Right cardiac atrium (tissue), 5 donors: ENCODE data around the gene NLRC5. TPM values are rescaled to one million over a fixed set of nuclear protein-coding genes. Genes with fewer than 3 reads are reported as not detected.

ENCODE experiments used
- ATAC-seq, 2 donors: fragments of 200-7000 bp; cut with Tn5 transposase; one replicate each; pipeline versions ENCODE4 v1.8.0 to v1.9.1; 2020; ENCODE audit warnings: moderate library complexity in 2 of 2, mild to moderate bottlenecking in 1 of 2
- DNase-seq, 3 donors: peaks; one replicate each; pipeline ENCODE4 v3.0.0-alpha.2; 2020
- H3K27ac ChIP-seq: one replicate; pipeline ENCODE4 v1.5.1; 2013; ENCODE audit warnings: mild to moderate bottlenecking, low read length, control low read depth, moderate library complexity
- H3K27me3 ChIP-seq: one replicate; pipeline ENCODE4 v1.6.1; 2013; ENCODE audit not compliant: control insufficient read depth, insufficient read depth
- H3K4me1 ChIP-seq: one replicate; pipeline ENCODE4 v1.6.1; 2013; ENCODE audit warnings: low read length; ENCODE audit not compliant: control insufficient read depth, insufficient read depth
- H3K4me3 ChIP-seq: one replicate; pipeline ENCODE4 v1.5.1; 2013; ENCODE audit warnings: low read length, control low read depth
- H3K9me3 ChIP-seq: one replicate; pipeline ENCODE4 v1.6.1; 2013; ENCODE audit warnings: low read length; ENCODE audit not compliant: control insufficient read depth
- WGBS: extraction: QIAGEN DNeasy Blood & Tissue Kit; methylation state at CpG from one replicate; pipeline ENCODE4 v1.1.7; 2013; 5-methylcytosine and 5-hydroxymethylcytosine counted together
- intact Hi-C, 4 donors: fragments of 100-400 bp; cut with DNase I; formaldehyde crosslinking; loops; one replicate each; pipeline versions ENCODE4 v1.11.0 to v1.14.0; 2022 to 2023
- polyA plus RNA-seq: library from polyadenylated mRNA; stranded (reverse); fragments of 200-250 nt; gene quantifications from one replicate; pipeline ENCODE4 v1.2.3, GENCODE V29; 2013
- total RNA-seq, 4 donors: library from RNA; stranded (reverse); fragmentation: NEBNext Ultra II Directional; extraction: Animal tissue kit (Norgen Biotek cat#: 25700); gene quantifications; one replicate each; pipeline ENCODE4 v1.2.1, GENCODE V29; 2021
- donor health status: healthy with polysubstance abuse.
- donor health status: DM: no; HTN: yes; CAD: no.
- donor health status: DM: no; HTN: no; CAD: no.
- donor health status: DM: no; HTN: yes; CAD: no; lungs with severe emphysema.
- donor health status: DM: yes; HTN: yes; CAD: no.

NLRC5 gene
- total and polyA plus RNA-seq, 5 donors = 7.9 to 25.0 (median 9.9) TPM

DNA sequence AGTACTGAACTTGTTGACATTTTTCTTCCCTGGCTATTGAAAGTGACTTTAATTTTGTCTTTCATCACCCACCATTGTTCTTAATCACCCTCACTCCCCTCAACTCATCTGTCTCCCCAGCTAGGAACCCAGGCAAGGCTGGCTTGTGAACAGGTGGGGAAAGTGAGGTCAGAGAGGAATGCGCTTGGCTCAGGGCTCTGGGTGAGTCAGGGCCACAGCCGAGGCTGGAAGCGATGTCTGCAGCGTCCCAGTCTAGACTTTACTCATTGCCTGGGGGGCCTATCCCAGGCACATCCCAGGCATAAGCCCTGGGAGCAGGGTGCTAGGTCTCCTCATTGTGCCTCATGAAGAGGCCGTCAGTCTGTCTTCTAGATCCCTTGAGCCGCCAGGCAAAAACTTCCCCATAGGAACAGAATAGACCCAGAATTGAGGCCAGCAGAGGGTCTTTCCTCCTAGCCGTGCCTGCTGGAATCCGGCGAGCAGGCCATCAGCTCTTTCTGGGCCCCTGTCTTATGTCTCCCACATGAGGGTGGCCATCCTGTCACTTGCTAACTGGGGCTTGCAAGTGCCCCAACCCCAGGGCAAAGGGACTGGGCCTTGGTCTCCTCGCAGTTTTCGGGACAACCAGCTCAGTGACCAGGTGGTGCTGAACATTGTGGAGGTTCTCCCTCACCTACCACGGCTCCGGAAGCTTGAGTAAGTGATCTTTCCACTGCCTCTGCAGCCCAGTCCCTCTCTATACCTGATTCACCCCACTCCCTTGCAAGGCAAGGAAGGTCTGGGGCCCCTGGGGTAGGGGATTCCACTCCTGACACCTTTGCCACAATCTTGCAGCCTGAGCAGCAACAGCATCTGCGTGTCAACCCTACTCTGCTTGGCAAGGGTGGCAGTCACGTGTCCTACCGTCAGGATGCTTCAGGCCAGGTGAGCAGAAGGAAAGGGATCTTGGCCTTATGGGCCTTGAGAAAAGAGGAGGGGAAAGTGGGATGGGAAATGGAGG is 40.1 kb downstream of the NLRC5 start:
- Histone ChIP-seq H3K27me3 (no peaks in the 10 kb centered on the region), H3K4me3 (no peak overlapping the region), H3K27ac (no peak overlapping the region), H3K9me3 (no peaks in the 10 kb centered on the region), H3K4me1 (no peaks in the 10 kb centered on the region)
- DNase-seq (no peak), ATAC-seq (no peak)
- WGBS = 88% methylated on average over 16 of the region's 16 CpGs
- intact Hi-C loops = no loop called here

DNA sequence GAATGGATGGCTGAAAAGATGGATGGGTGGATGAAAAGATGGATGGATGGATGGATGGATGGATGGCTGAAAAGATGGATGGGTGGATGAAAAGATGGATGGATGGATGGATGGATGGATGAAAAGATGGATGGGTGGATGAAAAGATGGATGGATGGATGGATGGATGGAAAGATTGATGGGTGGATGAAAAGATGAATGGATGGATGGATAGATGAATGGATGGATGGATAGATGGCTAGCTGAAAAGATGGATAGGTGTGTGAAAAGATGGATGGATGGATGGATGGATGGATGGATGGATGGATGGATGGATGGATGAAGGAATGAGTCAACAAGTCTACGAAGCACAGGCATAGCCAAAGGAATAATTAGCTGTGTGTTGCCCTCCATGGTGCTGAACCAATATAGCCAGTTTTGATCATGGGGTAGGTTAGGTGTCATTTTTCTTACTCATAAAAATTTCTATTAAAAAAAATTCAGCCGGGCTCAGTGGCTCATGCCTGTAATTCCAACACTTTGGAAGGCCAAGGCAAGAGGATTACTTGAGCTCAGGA is 41.1 kb downstream of the NLRC5 start:
- WGBS = 94% methylated on average over 2 of the region's 2 CpGs
- H3K27ac ChIP-seq = no peak overlapping the region
- DNase-seq (no peak), ATAC-seq (no peak)
- H3K4me1 ChIP-seq = no peaks in the 10 kb centered on the region
- intact Hi-C loops = no loop called here
- H3K9me3 ChIP-seq = no peaks in the 10 kb centered on the region
- H3K27me3 ChIP-seq = no peaks in the 10 kb centered on the region
- H3K4me3 ChIP-seq = no peak overlapping the region

DNA sequence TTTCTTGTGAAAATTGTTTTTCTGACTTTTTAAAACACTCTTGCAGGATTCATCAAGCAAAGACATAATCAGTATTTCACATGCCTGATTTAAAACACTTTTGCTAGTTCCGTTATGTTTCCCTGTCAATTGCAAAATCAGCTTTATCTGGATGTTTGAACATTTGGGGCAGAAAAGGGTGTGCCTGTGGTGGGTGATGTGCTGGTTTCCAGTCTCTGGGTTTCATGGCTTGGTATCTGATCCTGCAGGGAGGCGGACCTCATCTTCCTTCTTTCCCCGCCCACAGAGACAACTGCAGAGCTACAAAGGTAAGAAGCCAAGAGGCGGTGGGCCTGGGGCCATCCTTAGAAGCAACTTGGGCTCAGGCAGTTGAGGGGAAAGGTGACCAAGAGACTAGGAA is 41.8 kb downstream of the NLRC5 start:
- ATAC-seq (no peak), DNase-seq (no peak)
- H3K9me3 ChIP-seq = no peaks in the 10 kb centered on the region
- H3K4me3 ChIP-seq = no peak overlapping the region
- H3K27ac ChIP-seq = no peak overlapping the region
- H3K27me3 ChIP-seq = no peaks in the 10 kb centered on the region
- intact Hi-C loops = no loop called here
- H3K4me1 ChIP-seq = no peaks in the 10 kb centered on the region
- WGBS = 88% methylated on average over 4 of the region's 4 CpGs

DNA sequence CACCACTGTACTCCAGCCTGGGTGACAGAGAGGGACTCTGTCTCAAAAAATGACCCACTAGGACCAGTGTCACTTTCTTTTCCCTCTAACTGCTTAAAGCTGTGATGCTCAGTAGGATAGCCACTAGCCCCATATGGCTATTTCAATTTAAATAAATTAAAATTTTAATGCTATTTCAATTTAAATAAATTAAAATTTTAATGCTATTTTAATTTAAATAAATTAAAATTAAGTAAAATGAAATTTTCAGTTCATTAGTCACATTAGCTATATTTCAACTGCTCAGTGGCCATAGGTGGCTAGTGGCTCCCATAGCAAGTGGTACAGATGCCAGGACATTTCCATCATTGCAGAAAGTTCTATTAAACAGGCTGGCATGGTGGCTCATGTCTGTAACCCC is 43.0 kb downstream of the NLRC5 start:
- no peak overlapping the region for H3K27ac ChIP-seq
- no peak for DNase-seq
- no peaks in the 10 kb centered on the region for H3K27me3 ChIP-seq
- no peak for ATAC-seq
- no peaks in the 10 kb centered on the region for H3K9me3 ChIP-seq
- no peak overlapping the region for H3K4me3 ChIP-seq
- no peaks in the 10 kb centered on the region for H3K4me1 ChIP-seq
- intact Hi-C loops = no loop called here

DNA sequence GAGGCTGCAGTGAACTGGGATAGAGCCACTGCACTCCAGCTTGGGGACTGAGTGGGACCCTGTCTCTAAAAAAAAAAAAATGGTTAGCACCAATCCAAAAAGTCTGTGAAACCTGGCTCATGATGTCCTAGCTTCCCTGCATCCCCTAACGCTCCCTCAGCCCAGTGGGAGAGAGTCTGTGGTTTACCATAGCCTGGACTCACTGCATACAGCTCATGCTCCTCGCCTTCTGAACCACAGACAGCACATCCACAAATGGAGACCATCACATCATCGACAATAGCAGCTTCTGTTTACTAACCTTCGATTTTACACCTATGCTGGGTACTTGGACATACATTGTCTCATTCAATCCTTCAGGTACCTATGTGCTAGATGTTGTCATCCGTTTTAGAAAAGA is 43.6 kb downstream of the NLRC5 start:
- no peak for DNase-seq
- H3K4me3 ChIP-seq = no peak overlapping the region
- no peak for ATAC-seq
- intact Hi-C loops = no loop called here
- no peaks in the 10 kb centered on the region for H3K9me3 ChIP-seq
- no peaks in the 10 kb centered on the region for H3K4me1 ChIP-seq
- WGBS = 88% methylated on average over 5 of the region's 5 CpGs
- H3K27ac ChIP-seq = no peak overlapping the region
- H3K27me3 ChIP-seq = no peaks in the 10 kb centered on the region

DNA sequence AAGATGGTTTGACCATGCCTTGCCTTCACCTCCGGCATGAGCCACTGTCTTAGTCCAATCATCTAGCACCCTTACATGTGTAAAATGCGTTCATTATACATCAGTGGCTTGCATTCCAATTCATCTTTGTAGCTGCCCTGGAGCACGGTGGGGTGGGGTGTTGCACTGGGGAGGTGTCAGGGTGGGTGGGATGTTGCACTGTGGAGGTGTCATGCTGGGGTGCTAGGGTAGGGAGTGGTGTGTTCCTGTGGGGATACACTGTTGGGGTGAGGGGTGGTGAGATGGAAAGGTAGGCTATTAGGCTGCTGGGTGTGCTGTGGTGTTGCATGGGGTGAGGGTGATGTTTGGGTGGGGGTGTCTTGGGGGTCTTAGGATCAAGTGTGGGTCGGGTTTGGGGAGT is 47.0 kb downstream of the NLRC5 start:
- Histone ChIP-seq H3K27me3 (no peaks in the 10 kb centered on the region), H3K4me3 (no peak overlapping the region), H3K4me1 (no peaks in the 10 kb centered on the region), H3K27ac (no peak overlapping the region), H3K9me3 (no peaks in the 10 kb centered on the region)
- intact Hi-C loops = no loop called here
- ATAC-seq = no peak
- no peak for DNase-seq
- WGBS = 85% methylated on average over 4 of the region's 4 CpGs

DNA sequence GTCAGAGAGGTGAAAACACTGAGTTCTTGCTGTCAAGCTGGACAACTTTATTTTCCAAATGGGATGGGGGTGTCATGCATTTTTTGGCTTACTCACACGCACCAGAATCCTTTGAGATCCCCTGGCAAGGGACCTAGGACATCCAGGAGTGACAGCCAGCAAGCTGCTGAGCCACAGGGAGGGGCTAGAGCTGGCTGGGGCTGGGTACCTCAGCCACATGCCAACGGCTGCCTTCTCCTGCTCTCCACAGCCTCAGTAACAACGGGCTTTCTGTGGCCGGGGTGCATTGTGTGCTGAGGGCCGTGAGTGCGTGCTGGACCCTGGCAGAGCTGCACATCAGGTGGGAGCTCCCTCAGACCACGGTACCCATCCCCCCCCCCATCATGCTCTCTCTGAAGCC is 47.6 kb downstream of the NLRC5 start:
- Histone ChIP-seq H3K9me3 (no peaks in the 10 kb centered on the region), H3K4me1 (no peaks in the 10 kb centered on the region), H3K27ac (no peak overlapping the region), H3K27me3 (no peaks in the 10 kb centered on the region), H3K4me3 (no peak overlapping the region)
- 73% methylated on average over 7 of the region's 7 CpGs for WGBS
- intact Hi-C loops = no loop called here
- ATAC-seq = peak in 1 of 2 donors; percentile 14
- no peak for DNase-seq

DNA sequence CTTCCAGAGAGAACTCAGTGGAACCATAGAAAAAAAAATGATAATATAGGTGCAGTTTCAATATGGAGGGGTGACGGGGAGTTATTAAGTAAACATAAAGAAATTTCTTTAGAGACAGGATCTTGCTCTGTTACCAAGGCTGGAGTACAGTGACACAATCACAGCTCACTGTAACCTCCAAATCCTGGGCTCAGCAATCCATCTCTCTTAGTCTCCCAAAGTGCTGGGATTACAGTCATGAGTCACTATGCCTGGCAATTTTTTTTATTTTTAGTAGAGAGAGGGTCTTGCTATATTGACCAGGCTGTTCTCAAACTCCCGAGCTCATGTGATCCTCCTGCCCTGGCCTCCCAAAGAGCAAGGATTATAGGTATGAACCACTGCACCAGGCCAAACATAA is 48.8 kb downstream of the NLRC5 start:
- H3K9me3 ChIP-seq = no peaks in the 10 kb centered on the region
- H3K4me1 ChIP-seq = no peaks in the 10 kb centered on the region
- ATAC-seq (no peak), DNase-seq (no peak)
- WGBS = 98% methylated on average over 2 of the region's 2 CpGs
- intact Hi-C loops = no loop called here
- no peak overlapping the region for H3K4me3 ChIP-seq
- no peaks in the 10 kb centered on the region for H3K27me3 ChIP-seq
- H3K27ac ChIP-seq = no peak overlapping the region

DNA sequence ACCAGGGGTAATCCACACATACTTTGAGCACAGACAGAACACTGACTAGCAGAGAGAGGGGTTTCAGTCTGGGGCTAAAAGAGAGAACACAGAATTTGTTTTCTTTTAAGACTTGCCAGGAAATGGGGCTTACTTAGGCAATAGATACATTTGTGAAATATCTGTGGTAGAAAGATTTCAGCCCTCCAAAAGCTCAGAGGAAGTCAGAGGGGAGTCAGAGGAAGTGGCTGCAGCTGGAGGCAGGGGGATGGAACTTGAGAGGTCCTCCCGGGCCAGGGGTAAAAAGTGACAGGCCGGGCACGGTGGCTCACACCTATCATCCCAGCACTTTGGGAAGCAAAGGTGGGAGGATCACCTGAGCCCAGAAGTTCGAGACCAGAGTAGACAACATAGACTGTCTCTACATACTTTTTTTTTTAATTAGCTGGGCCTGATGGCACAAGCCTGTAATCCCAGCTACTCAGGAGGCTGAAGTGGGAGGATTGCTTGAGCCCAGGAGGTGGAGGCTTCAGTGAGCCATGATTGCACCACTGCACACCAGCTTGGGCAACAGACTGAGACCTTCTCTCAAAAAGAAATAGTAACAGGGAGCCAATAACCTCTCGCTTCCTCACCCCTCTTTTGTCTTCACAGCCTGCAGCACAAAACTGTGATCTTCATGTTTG is 49.9 kb downstream of the NLRC5 start:
- H3K4me3 ChIP-seq = no peak overlapping the region
- intact Hi-C loops = no loop called here
- no peaks in the 10 kb centered on the region for H3K4me1 ChIP-seq
- no peaks in the 10 kb centered on the region for H3K27me3 ChIP-seq
- 41% methylated on average over 5 of the region's 5 CpGs for WGBS
- H3K27ac ChIP-seq = no peak overlapping the region
- no peaks in the 10 kb centered on the region for H3K9me3 ChIP-seq
- DNase-seq (peak in 1 of 3 donors; percentile 66), ATAC-seq (peak in 1 of 2 donors; percentile 14)

DNA sequence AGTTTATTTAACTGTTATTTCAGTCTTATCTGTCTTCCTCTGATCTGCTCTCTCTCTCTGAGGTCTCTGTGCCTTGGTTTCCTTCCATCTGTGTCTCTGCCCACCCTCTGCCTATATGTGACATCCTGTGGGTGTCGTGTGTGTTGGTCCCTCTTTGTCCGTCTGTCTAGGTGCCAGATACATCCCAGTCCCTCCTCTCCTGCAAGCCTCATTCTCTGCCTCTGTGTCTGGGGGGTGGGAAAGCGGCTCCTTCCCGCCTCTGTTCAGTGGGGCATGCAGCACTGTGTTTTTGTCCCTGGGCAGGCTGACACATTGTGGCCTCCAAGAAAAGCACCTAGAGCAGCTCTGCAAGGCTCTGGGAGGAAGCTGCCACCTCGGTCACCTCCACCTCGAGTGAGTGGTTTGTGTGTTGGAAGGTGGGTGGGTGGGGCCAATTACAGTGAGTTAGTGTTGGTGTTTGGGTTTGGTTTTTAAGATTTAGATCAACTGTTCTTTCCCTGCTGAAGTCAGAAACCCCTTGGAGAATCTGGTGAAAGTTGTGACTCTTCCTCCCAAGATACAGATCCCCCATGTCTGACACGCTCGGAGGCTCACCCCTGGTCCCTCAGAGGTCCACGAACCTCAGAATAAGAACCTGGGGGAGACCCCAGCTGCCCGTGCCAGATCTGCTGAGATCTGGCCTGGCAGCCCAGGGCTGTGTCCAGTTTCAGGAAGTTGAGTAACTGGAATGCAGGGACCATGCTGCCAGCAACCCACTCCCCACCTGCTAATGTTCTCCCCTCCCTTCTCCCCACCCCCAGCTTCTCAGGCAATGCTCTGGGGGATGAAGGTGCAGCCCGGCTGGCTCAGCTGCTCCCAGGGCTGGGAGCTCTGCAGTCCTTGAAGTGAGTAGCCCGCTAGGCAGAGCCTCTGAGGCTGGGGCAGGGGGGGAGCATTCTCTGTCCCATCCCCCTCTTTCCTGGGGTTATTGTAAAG is 52.1 kb downstream of the NLRC5 start:
- 83% methylated on average over 12 of the region's 12 CpGs for WGBS
- Histone ChIP-seq H3K9me3 (no peaks in the 10 kb centered on the region), H3K27ac (no peak overlapping the region), H3K4me1 (no peaks in the 10 kb centered on the region), H3K27me3 (no peaks in the 10 kb centered on the region), H3K4me3 (no peak overlapping the region)
- DNase-seq (no peak), ATAC-seq (no peak)
- intact Hi-C loops = loop anchor here (5.0 to 10.0 kb wide), 3 partner anchors 77 to 177 kb away; partner anchors contain the start of genes SLC12A3 (in 4 of the 4) and CETP (in 1 of the 4)
